Measurements from ENCODE around the gene KRTAP10-4.
A peak's percentile ranks its signal among the peaks of the same experiment; 100 is the strongest.
"Not testable (repeated sequence)": the region's sequence is repeated elsewhere in the genome, so short reads cannot be mapped to it uniquely, and the experiment has no call there.

Gene KRTAP10-4

GRCh38 chr21:44579056-44579832 is 5.7 kb downstream of the KRTAP10-4 start:
- DNase-seq (ENCODE audit: low spot score): no peak

- no peak for DNase-seq (ENCODE audit: low spot score)
These were observed 6.3 kb downstream of the KRTAP10-4 start for GRCh38 chr21:44579833-44580144.

- DNase-seq (ENCODE audit: low spot score): not testable (repeated sequence)
These were observed 6.8 kb downstream of the KRTAP10-4 start, which contains the start of gene KRTAP10-5 for GRCh38 chr21:44580231-44580821. TSS of gene KRTAP10-5 (minus strand) at chr21:44580604. CDS start at chr21:44580578, 26 bp downstream.

- no peak for DNase-seq (ENCODE audit: low spot score)
These were observed 7.6 kb downstream of the KRTAP10-4 start for GRCh38 chr21:44581158-44581557.

- no peak for DNase-seq (ENCODE audit: low spot score)
These were observed 8.5 kb downstream of the KRTAP10-4 start for GRCh38 chr21:44582055-44582454.

- DNase-seq (ENCODE audit: low spot score): no peak
These were observed 9.7 kb downstream of the KRTAP10-4 start for GRCh38 chr21:44583089-44583799.

GRCh38 chr21:44583800-44584147 is 10.2 kb downstream of the KRTAP10-4 start:
- DNase-seq (ENCODE audit: low spot score): peak; percentile 30

- DNase-seq (ENCODE audit: low spot score): no peak
These were observed 12.4 kb downstream of the KRTAP10-4 start for GRCh38 chr21:44585892-44586291.

GRCh38 chr21:44589094-44589493 is 15.6 kb downstream of the KRTAP10-4 start:
- no peak for DNase-seq (ENCODE audit: low spot score)

- no peak for DNase-seq (ENCODE audit: low spot score)
These were observed 16.2 kb downstream of the KRTAP10-4 start for GRCh38 chr21:44589586-44590305.

GRCh38 chr21:44590311-44590721 is 16.8 kb downstream of the KRTAP10-4 start:
- DNase-seq (ENCODE audit: low spot score): no peak

- not testable (repeated sequence) for DNase-seq (ENCODE audit: low spot score)
These were observed 17.6 kb downstream of the KRTAP10-4 start for GRCh38 chr21:44590897-44591800.

- DNase-seq (ENCODE audit: low spot score): not testable (repeated sequence)
These were observed 18.2 kb downstream of the KRTAP10-4 start for GRCh38 chr21:44591801-44592130.

GRCh38 chr21:44592446-44593311 is 19.1 kb downstream of the KRTAP10-4 start, which contains the start of gene KRTAP10-6:
TSS of gene KRTAP10-6 (minus strand) at chr21:44592505. CDS start at chr21:44592484, 21 bp downstream.
- no peak for DNase-seq (ENCODE audit: low spot score)

GRCh38 chr21:44593598-44594405 is 20.3 kb downstream of the KRTAP10-4 start:
- DNase-seq (ENCODE audit: low spot score): no peak

- DNase-seq (ENCODE audit: low spot score): no peak
These were observed 20.9 kb downstream of the KRTAP10-4 start for GRCh38 chr21:44594406-44594916.

- no peak for DNase-seq (ENCODE audit: low spot score)
These were observed 22.0 kb downstream of the KRTAP10-4 start for GRCh38 chr21:44595524-44595923.

- DNase-seq (ENCODE audit: low spot score): no peak
These were observed 22.7 kb downstream of the KRTAP10-4 start for GRCh38 chr21:44596068-44596725.

- DNase-seq (ENCODE audit: low spot score): no peak
These were observed 24.5 kb downstream of the KRTAP10-4 start for GRCh38 chr21:44598061-44598460.
